Erythroblast (primary cell): ENCODE measurements around the gene SLC5A3.
A peak's percentile ranks its signal among the peaks of the same experiment; 100 is the strongest.

Experiments used
- DNase-seq, 2 experiments: peaks; one replicate each; lab custom pipeline; 2025; lab: John Stamatoyannopoulos, UW
- GATA1 ChIP-seq: IDR thresholded peaks from 2 replicates; pipeline ENCODE4 v1.6.1; 2011; ENCODE audit warnings: low read depth, mild to moderate bottlenecking, control low read depth, low read length, moderate library complexity
- POLR2A ChIP-seq: IDR thresholded peaks from 2 replicates; pipeline ENCODE4 v1.6.1; 2011; ENCODE audit warnings: mild to moderate bottlenecking, low read length

SLC5A3 gene

DNA sequence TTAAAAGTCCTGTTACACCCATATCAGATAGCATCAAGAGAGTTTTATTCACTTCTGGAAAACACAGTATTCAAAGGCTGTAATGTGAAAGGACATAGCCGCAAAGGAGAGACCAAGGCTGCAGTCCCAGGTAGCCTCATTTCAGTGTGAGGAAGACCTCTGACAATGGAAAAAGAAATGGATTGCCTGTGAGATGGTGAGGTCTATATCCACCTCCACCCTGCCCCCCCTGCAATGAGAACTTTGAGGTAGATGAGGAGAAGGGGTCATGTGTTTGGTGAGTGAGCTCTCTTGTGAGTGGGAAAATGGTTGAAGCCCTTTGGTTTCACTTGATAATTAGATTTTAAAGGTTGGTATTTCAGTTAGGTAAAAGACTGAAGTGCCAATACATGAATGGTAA is 3.5 kb downstream of the SLC5A3 start:
- peak in 1 of 2 experiments; percentile 10 for DNase-seq
- no peak for TF ChIP-seq POLR2A
- TF ChIP-seq GATA1, result no peak

- TF ChIP-seq POLR2A, result no peak
- no peak for TF ChIP-seq GATA1
- DNase-seq, result peak; percentile 43 to 56
Observed at GRCh38 chr21:34077888-34078287, 4.5 kb downstream of the SLC5A3 start.

DNA sequence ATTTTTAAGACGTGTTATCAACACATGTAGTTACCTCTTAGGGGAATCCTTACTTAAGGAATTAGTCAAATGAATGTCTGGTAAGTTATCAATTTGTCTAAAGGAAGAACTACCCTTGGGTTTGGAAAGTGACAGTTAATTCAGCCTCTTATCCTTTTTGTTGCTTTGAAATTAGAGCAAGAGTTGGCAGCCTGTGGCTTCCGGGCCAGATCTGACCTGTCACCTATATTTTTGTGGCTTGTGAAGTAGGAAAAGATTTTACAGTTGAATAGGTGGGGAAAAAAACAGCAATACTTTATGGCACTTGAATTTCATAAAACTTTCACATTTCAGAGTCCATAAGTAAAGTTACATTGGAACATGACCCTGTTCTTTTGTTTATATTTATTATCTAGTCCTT is 5.5 kb downstream of the SLC5A3 start:
- no peak for TF ChIP-seq GATA1
- no peak for TF ChIP-seq POLR2A
- DNase-seq, result peak in 1 of 2 experiments; percentile 23

- DNase-seq, result no peak
- TF ChIP-seq GATA1 (no peak), POLR2A (no peak)
Observed at GRCh38 chr21:34080710-34081109, 7.3 kb downstream of the SLC5A3 start.

DNA sequence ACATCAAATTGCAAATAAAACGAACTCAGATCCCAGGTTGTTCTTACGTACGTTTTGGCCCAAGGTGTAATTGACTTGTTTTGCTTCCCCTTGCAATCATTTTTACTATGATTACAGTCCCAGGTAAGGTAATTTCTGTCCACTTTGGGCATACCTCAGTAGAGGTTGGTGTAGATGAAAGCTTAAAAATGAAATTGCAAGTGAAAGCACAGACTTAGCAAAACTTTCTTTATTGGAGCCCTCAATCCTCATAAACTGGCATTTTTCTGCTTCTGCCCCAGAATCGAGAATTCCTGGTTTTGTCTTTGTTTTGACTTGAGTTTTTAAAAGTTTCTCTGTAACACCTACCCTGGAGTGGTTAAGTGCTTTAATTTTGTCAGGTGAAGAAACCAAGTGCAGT is 9.4 kb downstream of the SLC5A3 start:
- TF ChIP-seq GATA1, result no peak
- no peak for TF ChIP-seq POLR2A
- no peak for DNase-seq

DNA sequence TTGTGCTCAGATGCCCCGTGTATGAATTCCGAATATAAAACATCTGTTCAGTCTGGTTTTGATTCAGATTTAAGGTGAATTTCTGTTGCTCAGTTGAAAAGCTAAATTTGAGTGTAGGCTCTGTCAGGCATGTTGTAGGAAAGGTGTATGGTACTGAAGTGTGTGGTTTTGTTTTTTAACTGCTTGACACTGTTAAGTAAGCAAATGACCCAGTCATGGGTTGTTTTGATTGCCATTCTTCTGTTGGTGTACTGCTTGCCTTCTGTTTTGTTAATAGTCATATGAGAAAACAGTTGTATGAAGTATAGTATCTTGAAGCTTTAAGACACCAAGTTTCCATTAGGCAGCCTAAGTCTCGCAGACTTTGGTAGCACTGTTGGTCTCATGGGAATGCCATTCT is 10.0 kb downstream of the SLC5A3 start:
- no peak for TF ChIP-seq POLR2A
- no peak for TF ChIP-seq GATA1
- no peak for DNase-seq

- DNase-seq, result no peak
- TF ChIP-seq POLR2A, result no peak
- TF ChIP-seq GATA1, result no peak
Observed at GRCh38 chr21:34085129-34085528, 11.8 kb downstream of the SLC5A3 start.

GRCh38 chr21:34086887-34087306 is 13.5 kb downstream of the SLC5A3 start:
- no peak for TF ChIP-seq POLR2A
- TF ChIP-seq GATA1, result no peak
- peak; percentile 38 to 75 for DNase-seq

DNA sequence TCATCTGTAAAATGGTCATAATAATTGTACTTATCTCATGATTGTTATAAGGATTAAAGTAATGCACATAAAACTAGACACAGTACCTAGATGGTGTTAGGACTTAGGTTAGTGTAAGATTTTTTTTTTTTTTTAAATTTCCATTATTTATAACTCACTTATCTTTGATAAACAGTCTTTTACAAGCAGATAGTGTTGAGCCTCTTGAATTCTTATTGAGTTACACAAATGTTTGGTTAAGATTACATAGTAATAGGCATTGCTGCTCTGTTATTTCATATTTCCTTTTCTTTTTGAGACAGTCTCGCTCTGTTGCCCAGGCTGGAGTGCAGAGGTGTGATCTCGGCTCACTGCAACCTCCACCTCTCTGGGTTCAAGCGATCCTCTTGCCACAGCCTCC is 15.4 kb downstream of the SLC5A3 start:
- TF ChIP-seq POLR2A (no peak), GATA1 (no peak)
- DNase-seq, result no peak

GRCh38 chr21:34091032-34091431 is 17.7 kb downstream of the SLC5A3 start:
- no peak for DNase-seq
- no peak for TF ChIP-seq GATA1
- TF ChIP-seq POLR2A, result no peak

DNA sequence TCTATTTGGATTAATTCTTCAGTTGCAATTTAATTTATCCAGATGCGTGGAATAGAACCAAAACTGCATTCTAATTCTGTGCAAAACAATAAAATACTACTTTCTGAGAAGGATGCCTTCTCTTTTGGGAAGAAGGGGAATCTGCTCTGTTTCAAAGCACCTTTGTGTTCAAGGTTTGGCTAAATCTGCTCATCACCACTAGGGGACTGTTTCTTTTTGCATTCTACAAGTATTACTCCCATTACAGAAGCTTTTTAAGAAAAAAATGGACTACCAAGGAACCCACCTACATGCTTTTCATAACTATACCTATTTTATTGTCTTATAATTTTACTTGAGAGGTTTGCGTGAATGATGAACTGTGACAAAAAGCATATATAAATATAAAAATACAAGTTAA is 18.2 kb downstream of the SLC5A3 start:
- TF ChIP-seq POLR2A, result no peak
- no peak for TF ChIP-seq GATA1
- no peak for DNase-seq

DNA sequence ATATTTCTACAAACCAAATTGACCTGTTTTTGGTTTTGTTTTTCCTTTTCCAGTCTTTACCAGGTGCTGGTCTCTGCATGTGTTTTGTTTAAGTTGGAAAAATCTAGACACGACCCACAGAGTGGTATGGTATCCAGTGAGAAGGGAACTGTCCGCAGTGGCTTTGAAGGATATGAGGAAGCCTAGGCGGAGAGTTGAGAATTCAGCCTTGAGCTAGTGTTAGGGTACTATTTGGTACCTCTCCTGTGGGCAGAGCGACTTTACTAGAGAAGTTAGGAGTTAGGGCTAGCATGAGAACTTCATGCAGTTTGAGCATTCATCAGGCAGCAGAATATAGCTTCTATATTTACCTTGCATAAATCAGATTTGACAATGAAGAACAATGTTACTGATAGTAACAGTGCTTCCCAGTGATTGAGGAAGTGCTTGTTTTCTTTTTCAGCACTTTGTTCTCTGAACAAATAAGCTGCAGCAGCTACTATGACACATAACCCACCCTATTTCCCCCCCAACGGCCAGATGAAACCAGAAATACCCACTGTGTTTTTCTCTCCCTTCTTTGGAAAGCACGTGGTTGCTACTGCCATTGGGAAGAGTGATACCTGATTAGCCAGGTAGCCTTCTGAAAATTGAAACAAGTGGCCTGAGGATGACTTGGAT is 19.0 kb downstream of the SLC5A3 start:
- TF ChIP-seq POLR2A (no peak), GATA1 (no peak)
- no peak for DNase-seq

DNA sequence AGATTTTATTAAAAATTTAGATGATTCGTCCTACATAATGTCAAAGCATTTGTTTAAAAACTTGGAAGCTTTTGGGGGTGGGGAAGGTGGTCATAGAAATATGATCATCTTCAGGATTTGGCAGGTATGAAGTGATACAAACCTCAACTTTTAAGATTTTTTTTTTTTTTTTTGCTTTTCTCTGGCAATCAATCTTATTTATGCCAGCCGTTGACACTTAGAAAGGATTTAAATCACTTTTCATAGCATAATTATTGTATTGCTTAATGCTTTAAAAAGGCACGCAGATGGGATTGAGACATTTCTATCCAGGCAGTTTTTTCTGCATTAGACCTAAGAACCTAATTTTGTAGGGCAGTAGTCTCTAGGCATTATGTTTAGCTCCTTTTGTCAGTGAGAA is 19.7 kb downstream of the SLC5A3 start:
- no peak for DNase-seq
- TF ChIP-seq POLR2A, result no peak
- no peak for TF ChIP-seq GATA1

DNA sequence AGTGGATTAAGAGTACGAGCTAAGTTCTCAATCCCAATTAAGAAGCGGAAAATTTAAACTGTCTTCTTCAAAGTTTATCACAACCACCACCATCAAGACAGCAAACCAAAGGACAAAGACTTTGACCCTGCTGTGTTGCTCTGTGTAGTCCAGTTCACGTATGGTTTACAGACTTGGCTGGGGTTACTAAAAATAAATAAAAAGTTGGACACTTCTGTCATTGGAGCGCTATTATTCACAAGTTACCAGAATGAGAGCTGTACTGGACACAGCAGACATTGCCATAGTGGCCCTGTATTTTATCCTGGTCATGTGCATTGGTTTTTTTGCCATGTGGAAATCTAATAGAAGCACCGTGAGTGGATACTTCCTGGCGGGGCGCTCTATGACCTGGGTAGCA is 21.6 kb downstream of the SLC5A3 start:
- TF ChIP-seq POLR2A, result no peak
- no peak for TF ChIP-seq GATA1
- DNase-seq, result no peak

GRCh38 chr21:34097442-34097841 is 24.1 kb downstream of the SLC5A3 start:
- TF ChIP-seq POLR2A (no peak), GATA1 (no peak)
- DNase-seq, result no peak

GRCh38 chr21:34100337-34100736 is 27.0 kb downstream of the SLC5A3 start:
- no peak for DNase-seq
- TF ChIP-seq POLR2A (no peak), GATA1 (no peak)
